DND-41 (cell line): Measurements from ENCODE around the gene SPATS2L.

ENCODE experiments used
- CTCF ChIP-seq: IDR thresholded peaks from 2 replicates; pipeline ENCODE4 v1.5.1; 2012; ENCODE audit warnings: borderline replicate concordance, low read length, moderate library complexity, mild to moderate bottlenecking; ENCODE audit not compliant: poor library complexity, severe bottlenecking; ENCODE audit errors: extremely low read depth
- EZH2 ChIP-seq: IDR thresholded peaks from 3 replicates; pipeline ENCODE4 v1.6.1; 2012; ENCODE audit warnings: borderline replicate concordance, low read depth, mild to moderate bottlenecking, moderate library complexity, low read length, inconsistent platforms; ENCODE audit not compliant: severe bottlenecking

DNA sequence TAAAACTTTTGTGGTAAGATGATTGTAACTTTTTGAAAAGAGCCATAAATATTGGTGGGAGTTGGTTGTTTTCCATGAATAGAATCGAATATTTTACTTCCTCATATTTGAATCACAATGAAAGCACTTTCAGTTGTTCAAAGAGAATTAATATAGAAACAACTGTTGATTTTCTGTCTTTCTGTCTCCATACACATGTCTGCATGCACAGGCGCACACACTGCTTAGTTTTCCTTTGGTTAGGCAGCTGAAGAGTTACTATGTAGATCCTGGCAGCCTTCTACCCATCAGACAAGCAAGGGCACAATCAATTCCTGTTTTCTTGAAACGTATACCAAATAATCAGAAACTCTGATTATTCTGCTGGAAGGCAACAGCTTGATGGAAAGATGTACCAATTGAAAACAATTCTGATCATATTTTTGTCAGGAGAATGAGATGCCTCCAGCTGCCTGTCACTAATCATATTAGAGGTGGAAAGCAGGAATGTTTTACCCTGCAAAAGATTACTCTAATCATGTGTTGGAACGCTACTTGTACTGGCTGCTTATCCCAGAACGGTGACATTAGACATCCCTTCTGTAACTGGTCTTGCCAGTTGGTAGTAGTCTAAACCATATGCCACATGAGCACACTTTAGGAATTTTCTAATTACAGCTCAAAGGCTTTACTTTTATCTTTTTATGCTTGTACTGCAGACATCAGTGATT, 24.0 kb downstream of the SPATS2L start:
- no peak for TF ChIP-seq CTCF
- TF ChIP-seq EZH2: no peak
